ENCODE measurements around the gene APEH. TPM values are rescaled to one million over a fixed set of nuclear protein-coding genes. Genes with fewer than 3 reads are reported as not detected.

Gene APEH
- total RNA-seq, 3 donors from 2014 or later (not counting 1 experiment from before 2014, with no cell fraction given), result 62.8 to 95.7 (median 77.5) TPM

DNA sequence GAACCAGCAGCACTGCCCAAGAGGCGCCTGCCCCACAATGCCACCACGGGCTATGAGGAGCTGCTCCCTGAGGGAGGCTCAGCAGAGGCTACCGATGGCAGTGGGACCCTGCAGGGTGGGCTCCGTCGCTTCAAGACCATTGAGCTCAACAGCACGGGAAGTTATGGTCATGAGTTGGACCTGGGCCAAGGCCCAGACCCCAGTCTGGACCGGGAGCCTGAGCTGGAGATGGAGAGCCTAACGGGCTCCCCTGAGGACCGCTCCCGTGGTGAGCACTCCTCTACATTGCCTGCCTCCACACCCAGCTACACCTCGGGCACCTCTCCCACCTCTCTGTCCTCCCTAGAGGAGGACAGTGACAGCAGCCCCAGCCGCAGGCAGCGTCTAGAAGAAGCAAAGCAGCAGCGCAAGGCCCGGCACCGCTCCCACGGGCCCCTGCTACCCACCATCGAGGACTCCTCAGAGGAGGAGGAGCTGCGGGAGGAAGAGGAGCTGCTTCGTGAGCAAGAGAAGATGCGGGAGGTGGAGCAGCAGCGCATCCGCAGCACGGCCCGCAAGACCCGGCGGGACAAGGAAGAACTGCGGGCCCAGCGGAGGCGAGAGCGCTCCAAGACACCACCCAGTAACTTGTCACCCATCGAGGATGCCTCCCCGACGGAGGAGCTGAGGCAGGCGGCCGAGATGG, 21.8 kb upstream of the APEH start:
- TF ChIP-seq, protein P1, sequence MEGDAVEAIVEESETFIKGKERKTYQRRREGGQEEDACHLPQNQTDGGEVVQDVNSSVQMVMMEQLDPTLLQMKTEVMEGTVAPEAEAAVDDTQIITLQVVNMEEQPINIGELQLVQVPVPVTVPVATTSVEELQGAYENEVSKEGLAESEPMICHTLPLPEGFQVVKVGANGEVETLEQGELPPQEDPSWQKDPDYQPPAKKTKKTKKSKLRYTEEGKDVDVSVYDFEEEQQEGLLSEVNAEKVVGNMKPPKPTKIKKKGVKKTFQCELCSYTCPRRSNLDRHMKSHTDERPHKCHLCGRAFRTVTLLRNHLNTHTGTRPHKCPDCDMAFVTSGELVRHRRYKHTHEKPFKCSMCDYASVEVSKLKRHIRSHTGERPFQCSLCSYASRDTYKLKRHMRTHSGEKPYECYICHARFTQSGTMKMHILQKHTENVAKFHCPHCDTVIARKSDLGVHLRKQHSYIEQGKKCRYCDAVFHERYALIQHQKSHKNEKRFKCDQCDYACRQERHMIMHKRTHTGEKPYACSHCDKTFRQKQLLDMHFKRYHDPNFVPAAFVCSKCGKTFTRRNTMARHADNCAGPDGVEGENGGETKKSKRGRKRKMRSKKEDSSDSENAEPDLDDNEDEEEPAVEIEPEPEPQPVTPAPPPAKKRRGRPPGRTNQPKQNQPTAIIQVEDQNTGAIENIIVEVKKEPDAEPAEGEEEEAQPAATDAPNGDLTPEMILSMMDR (IDR thresholded peaks at IDR 0.05), result no peak
- Mint-ChIP-seq H3K27me3 (ENCODE audit: low read depth in 2 of 2) (no peaks in the 10 kb centered on the region), H3K4me3 (no peak overlapping the region), H3K4me1 (no peaks in the 10 kb centered on the region), H3K36me3 (no peaks in the 10 kb centered on the region), H3K9me3 (no peaks in the 10 kb centered on the region), H3K27ac (no peak overlapping the region)
- H3K4me1 ChIP-seq (ENCODE audit: control insufficient read depth, insufficient read depth, low read length), result no peaks in the 10 kb centered on the region
- no peaks in the 10 kb centered on the region for H3K27me3 ChIP-seq (ENCODE audit: control insufficient read depth, insufficient read depth, low read length)
- H3K4me3 ChIP-seq (ENCODE audit: low read length), result no peak overlapping the region
- no peaks in the 10 kb centered on the region for H3K9me3 ChIP-seq (ENCODE audit: control insufficient read depth, insufficient read depth, low read length)
- ATAC-seq (no peak), DNase-seq (no peak)
- no peaks in the 10 kb centered on the region for H3K36me3 ChIP-seq (ENCODE audit: control insufficient read depth, insufficient read depth, low read length)
- no peak overlapping the region for H3K27ac ChIP-seq (ENCODE audit: low read length)
- WGBS (ENCODE audit: insufficient coverage), result 90% methylated on average over 36 of the region's 36 CpGs
- intact Hi-C loops (cut with micrococcal nuclease), result no loop called here

DNA sequence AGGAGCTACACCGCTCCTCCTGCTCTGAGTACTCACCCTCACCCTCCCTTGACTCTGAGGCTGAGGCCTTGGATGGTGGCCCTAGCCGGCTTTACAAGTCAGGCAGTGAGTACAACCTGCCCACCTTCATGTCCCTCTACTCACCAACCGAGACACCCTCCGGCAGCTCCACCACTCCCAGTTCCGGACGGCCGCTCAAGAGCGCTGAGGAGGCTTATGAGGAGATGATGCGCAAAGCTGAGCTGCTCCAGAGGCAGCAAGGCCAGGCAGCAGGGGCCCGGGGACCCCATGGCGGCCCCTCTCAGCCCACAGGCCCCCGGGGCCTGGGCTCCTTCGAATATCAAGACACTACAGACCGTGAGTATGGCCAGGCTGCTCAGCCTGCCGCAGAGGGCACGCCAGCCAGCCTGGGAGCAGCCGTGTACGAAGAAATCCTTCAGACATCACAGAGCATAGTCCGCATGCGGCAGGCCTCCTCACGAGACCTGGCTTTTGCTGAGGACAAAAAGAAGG, 21.2 kb upstream of the APEH start:
- Mint-ChIP-seq H3K4me3 (no peak overlapping the region), H3K27ac (no peak overlapping the region), H3K4me1 (no peaks in the 10 kb centered on the region), H3K27me3 (ENCODE audit: low read depth in 2 of 2) (no peaks in the 10 kb centered on the region), H3K36me3 (no peaks in the 10 kb centered on the region), H3K9me3 (no peaks in the 10 kb centered on the region)
- H3K9me3 ChIP-seq (ENCODE audit: control insufficient read depth, insufficient read depth, low read length), result no peaks in the 10 kb centered on the region
- intact Hi-C loops (cut with micrococcal nuclease), result no loop called here
- 90% methylated on average over 21 of the region's 21 CpGs for WGBS (ENCODE audit: insufficient coverage)
- H3K27me3 ChIP-seq (ENCODE audit: control insufficient read depth, insufficient read depth, low read length), result no peaks in the 10 kb centered on the region
- no peaks in the 10 kb centered on the region for H3K4me1 ChIP-seq (ENCODE audit: control insufficient read depth, insufficient read depth, low read length)
- no peaks in the 10 kb centered on the region for H3K36me3 ChIP-seq (ENCODE audit: control insufficient read depth, insufficient read depth, low read length)
- H3K4me3 ChIP-seq (ENCODE audit: low read length), result no peak overlapping the region
- H3K27ac ChIP-seq (ENCODE audit: low read length), result no peak overlapping the region
- ATAC-seq, result no peak
- DNase-seq, result no peak
- TF ChIP-seq, protein P1 (IDR thresholded peaks at IDR 0.05), result no peak

DNA sequence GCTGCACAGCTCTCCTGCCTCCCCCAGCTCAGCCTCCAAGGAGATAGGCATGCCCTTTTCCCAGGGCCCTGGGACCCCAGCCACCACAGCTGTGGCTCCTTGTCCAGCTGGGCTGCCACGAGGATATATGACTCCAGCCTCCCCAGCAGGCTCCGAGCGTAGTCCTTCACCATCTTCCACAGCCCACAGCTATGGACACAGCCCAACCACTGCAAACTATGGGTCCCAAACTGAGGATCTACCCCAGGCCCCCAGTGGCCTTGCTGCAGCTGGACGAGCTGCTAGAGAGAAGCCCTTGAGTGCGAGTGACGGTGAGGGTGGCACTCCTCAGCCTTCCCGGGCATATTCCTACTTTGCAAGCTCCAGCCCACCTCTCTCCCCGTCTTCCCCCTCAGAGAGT, 20.5 kb upstream of the APEH start:
- DNase-seq (no peak), ATAC-seq (no peak)
- Mint-ChIP-seq H3K4me1 (no peaks in the 10 kb centered on the region), H3K27ac (no peak overlapping the region), H3K36me3 (no peaks in the 10 kb centered on the region), H3K4me3 (no peak overlapping the region), H3K27me3 (ENCODE audit: low read depth in 2 of 2) (no peaks in the 10 kb centered on the region), H3K9me3 (no peaks in the 10 kb centered on the region)
- H3K27ac ChIP-seq (ENCODE audit: low read length), result no peak overlapping the region
- H3K4me1 ChIP-seq (ENCODE audit: control insufficient read depth, insufficient read depth, low read length), result no peaks in the 10 kb centered on the region
- TF ChIP-seq, protein P1 (IDR thresholded peaks at IDR 0.05), result no peak
- WGBS (ENCODE audit: insufficient coverage), result 87% methylated on average over 8 of the region's 8 CpGs
- H3K36me3 ChIP-seq (ENCODE audit: control insufficient read depth, insufficient read depth, low read length), result no peaks in the 10 kb centered on the region
- intact Hi-C loops (cut with micrococcal nuclease), result no loop called here
- H3K4me3 ChIP-seq (ENCODE audit: low read length), result no peak overlapping the region
- H3K9me3 ChIP-seq (ENCODE audit: control insufficient read depth, insufficient read depth, low read length), result no peaks in the 10 kb centered on the region
- no peaks in the 10 kb centered on the region for H3K27me3 ChIP-seq (ENCODE audit: control insufficient read depth, insufficient read depth, low read length)

All from natural killer cell (primary cell).